SK-N-MC (cell line): Measurements from ENCODE around the gene DOCK4.

ENCODE experiments used
- EZH2 ChIP-seq: fragments of 200-600 bp; sonication (generic); IDR thresholded peaks from one replicate; pipeline ENCODE4 v1.6.1; 2017; ENCODE audit warnings: antibody characterized with exemption
- FOXP2 ChIP-seq: optimal IDR thresholded peaks from 2 replicates; pipeline ENCODE3; 2011; ENCODE audit warnings: mild to moderate bottlenecking, moderate library complexity; ENCODE audit not compliant: insufficient read depth; ENCODE audit errors: extremely low read length, control extremely low read depth
- POLR2AphosphoS5 ChIP-seq: IDR thresholded peaks from 2 replicates; pipeline ENCODE4 v1.6.1; 2012; ENCODE audit warnings: mild to moderate bottlenecking, low read depth, low read length, borderline replicate concordance

DNA sequence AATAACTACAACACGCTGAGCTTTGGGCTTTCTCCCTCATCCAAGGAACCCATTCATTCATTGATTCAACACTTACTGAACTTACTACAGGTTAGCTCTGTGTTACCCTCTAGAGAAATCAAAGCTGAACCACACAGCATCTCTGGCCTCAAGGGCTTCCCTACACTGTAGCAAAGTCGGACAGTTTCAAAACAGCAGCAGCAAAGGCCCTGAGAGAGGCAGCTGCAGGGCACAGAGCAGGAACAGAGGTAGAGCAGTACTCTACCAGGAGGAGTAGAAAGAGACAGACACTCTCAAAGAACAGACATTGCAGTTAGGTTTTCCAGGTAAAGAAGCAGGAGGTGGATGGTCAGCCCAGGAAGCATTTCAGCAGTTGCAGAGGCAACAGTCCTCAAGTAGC is 16.1 kb downstream of the DOCK4 start:
- TF ChIP-seq EZH2 (no peak), POLR2AphosphoS5 (no peak), FOXP2 (no peak)
